Regular cardiac myocyte (primary cell): Measurements from ENCODE around the gene NBPF26. TPM values are rescaled to one million over a fixed set of nuclear protein-coding genes. Genes with fewer than 3 reads are reported as not detected.

Source experiments
- total RNA-seq: library from RNA; depleted of rRNA; stranded (reverse); fragments of >200 nt; gene quantifications from 2 replicates; pipeline ENCODE4 v1.2.3, GENCODE V29; 2014

The NBPF26 gene
- total RNA-seq = 19.4 and 26.2 TPM in 2 replicates

GRCh38 chr1:120723715-120724402 lies at the start of gene NBPF26:
NBPF26 (plus strand) TSS chr1:120723945.

Other genes with a start within 250 kb of the NBPF26 start
- not detected in 2 replicates for gene PPIAL4A, start 165.8 kb downstream of the NBPF26 start, total RNA-seq